NCI-H187 treated with DMSO at 0.1 percent for 48 hours (cell line): ENCODE data around the gene DAB2.

Experiments used
- DNase-seq: peaks from one replicate; lab custom pipeline; 2025; lab: John Stamatoyannopoulos, UW

DAB2 gene

DNA sequence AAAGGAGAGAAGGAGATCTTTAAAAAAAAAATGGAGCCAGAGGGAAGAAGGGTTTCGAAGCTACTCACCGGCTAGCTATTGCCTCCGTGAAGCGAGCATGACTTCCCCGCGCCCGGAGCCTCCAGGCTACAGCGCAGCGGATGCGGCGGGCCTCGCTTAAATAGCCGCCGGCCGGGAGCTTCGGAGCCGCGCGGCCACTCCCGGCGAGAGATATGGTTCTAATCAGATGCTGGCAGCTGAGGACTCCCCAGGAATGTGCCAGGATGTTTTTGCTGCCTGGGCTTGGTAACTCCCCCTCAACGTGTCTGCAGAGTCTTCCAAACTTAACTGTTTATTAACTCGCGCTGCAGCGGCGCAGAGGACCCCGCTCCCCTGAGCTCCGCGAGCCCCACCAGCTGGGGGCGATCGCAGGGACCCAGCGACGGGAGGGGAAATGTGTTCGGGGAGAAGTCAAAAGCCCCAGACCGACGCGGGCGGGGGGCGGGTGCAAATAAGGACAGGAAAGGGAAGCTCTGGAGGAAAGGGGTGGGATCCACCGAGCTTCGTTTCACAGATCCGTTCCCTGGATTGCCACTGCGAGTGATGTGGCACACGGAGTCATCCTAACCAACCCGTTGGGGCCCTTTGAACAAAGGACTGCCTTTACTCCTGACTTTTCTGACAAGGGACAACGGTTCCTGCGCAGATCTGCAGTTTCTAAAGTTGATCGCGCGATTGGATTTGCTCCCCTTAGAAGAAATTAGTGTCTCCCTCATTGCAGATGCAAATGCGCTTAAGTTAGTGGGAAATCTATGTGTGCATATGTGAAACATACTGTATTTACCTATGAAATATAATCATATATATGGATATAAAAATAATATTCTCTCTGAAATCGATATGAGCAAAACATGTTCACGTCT is at the start of gene DAB2:
Gene DAB2, minus strand, starts transcription at position 245 of the 902 bp plus-strand sequence. CDS start 30,660 bp downstream, outside the sequence.
- no peak for DNase-seq

DNA sequence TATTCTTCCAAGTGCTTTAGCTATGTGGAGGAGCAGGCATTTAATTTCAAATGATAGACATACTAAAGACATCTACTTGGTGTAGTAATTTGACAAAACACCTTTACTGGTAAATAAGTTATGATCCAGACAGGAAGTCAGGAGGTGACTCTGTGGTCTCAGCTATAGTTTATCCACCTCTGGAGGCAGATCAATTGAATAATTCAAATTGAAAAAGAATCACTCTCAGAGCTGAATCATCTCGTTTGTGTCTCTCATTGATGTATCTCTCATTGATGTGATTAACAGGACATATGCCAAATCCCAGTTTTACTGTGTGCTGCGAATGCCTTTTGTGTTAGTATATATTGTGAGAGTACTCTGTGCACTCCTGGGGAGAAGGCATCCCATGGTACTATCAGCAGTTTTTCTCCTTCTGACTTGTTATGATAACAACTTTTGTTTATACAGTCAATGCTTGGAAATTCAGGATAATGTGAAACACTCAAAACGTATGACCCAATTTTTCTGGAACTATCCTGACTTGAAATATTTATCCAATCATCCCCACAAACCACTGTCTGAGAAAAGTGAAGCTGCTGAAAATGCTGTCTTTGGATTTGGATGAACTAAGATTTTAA is 48.5 kb upstream of the DAB2 start:
- DNase-seq: no peak

DNA sequence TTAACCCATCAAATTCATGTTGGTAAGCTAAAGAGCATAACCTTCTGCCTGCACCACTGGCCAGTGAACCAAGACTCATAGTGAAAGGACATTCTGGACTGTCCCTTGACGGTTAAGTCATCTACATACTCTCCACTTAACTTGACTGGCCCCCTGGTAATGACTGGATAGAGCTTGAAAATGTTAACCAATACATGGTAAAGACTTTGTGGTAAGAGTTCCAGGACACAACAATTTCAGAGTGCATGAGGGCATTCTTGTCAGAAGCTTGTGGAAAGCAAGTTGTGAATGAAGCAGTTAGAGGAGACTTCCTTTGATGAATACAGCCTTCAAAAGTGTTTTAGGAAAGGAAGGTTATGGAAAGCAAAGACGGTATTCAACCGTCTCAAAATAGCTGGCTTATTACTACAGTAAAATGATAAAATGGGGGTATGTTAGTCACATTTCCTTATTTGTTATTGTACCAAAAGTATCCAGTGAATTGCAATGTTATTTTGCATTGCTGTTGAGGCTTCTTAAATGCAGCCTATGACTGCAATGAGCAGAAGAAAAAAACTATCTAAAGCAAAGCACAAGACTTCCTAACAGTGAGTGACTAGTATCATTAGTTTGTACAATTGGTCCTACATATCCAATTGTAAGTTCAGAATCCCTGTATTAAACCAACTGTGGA is 47.2 kb upstream of the DAB2 start:
- no peak for DNase-seq

DNA sequence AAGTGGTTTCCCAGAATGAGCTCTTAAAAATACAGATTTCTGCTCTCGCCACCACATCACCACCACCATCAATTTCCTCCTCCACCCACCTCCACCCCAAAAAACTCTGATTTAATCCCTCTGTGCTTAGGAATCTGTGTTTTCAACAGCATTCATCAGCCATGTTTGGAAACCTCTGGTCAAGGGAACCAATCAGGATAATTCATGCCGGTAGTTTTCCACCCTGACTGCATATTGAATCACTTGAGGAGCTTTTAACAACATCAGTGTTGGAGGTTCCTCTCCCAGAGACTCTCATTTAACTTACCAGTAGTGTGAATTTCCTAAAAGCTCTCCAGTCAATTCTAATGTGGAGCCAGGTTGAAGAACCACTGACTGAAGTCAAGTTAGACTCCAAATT is 46.0 kb upstream of the DAB2 start:
- no peak for DNase-seq

DNA sequence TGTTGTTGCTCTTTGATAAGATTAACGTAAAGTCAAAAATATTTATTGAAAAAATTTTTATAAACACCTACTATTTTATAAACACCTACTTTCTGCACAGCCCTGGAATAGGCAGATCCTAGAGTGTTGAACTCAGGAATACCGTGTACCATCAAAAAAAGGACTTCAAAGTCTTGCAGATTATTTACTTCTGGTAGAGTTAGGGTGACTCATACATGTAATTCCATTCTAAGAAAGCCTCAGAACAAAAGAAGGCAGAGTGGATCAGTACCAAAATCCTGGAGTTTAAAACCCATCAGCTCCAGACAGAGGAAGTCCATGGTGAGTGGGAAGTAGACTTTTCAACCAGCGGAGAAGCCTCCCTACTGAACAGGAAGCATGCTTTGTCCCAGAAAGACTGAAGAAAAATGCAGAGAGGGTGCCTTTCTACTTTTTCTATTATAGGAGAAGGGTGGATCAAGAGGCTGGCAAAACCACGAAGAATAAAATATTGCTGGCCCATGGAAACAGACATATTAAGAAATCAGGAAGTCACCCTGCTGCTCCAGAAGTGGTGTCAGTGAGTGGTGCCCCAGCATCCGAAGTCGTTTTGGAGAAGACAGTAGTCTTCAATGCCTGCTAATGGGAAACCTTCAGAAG is 45.1 kb upstream of the DAB2 start:
- DNase-seq: no peak

DNA sequence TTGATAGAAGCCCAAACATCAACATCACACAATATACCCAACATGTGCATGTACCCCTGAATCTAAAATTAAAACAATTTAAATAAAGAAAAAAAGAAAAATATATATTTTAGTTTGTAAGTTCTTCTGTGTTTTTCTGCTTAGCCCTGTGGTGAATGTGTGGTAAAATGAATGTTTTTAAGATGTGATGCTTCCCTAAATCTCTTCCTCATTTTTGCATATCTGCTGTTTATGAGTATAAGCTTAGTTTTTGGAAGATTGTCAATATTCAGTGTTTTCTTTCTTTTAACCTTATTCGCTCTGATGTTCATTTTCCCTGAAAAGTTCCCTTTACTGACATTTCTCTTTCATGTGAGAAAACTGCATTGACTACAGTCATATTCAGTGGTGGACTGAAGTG is 44.4 kb upstream of the DAB2 start:
- DNase-seq: no peak

DNA sequence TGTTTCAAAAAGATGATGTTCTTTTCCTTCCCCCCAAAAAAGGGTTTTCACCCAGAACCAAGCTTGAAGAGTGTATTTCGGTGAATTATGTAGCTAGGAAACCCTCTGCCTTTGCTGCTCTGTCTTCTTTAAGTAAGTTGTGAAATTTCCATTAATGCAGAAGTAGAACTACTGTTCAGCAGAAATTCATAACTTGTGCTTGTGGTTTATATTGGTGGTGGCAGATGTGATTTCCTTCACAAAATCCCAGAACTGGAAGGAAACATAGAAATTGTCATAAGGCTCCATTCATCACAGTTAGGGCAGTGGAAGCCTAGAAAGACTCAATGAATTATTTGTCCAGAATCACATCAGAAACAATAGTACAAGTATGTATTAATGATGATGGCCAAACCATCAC is 42.1 kb upstream of the DAB2 start:
- DNase-seq: no peak

DNA sequence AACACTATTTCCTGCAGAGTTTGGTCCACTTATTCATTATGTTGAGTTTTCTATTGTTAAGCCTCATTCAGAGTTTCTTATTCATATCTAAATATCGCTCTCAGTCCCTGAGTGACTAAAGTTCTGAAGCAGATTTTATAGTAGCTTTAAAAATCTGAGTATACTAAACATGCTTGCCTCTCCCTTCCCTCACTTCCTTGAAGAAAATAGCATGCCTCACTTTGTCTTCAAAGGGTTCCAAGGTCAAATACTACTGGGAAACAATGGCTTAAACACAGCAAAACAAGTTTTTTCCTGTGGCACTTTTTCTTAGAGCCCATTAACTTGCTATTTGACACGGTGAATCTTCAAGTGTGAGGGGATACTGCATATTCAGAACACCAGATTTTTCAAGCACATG is 41.1 kb upstream of the DAB2 start:
- no peak for DNase-seq

DNA sequence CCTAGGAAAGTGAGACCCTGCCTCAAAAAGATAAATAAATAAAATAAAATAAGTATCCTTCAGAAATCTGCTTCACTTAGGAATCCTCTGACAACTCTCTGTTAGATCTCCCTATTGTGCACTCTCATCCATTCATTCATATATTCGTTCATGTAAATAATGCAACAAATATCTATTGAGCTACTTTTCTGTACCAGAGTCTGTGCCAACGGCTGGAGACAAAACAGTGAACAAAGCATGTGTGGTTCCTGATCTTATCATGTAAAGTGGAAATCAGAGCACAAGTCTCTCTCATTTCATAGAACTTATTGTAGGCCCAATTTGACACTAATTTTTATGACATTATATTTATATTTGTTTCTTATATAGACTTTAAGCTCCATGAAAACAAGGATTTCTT is 40.3 kb upstream of the DAB2 start:
- no peak for DNase-seq

DNA sequence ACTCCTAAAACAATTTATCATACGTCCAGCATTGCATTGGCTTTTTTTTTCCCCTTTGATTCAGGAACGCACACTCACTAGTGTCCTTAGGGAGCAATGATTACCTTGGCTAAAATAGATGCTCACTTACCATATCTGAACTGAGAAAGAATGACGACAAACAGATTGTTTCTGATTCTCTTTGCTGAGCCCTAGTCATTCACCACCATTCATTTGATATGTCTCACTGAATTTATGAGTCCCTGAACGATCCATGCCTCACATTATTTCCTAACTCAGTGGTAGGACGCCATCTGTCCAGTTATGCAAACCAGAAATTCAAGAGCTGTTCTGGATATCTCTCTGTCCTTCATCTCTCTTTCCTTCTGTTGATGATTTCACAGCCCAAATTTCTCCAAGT is 39.3 kb upstream of the DAB2 start:
- no peak for DNase-seq

DNA sequence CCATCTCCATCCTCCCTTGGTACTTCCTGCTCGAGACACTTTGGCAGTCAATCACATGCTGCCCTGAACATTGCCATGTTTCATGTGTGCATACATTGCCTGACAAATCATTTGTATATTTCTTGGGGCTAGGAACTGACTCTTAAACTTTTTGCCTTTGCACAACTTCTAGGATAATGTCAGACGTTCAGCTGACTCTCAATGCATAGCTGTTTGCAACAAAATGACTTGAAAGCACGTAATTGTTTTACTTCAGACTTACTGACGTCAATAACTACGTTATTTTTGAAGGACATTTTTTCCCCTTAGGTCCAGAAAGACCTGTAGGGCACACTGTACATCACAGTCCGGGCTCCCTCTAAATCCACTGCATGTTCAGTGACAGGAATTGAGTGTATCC is 37.4 kb upstream of the DAB2 start:
- DNase-seq: no peak

DNA sequence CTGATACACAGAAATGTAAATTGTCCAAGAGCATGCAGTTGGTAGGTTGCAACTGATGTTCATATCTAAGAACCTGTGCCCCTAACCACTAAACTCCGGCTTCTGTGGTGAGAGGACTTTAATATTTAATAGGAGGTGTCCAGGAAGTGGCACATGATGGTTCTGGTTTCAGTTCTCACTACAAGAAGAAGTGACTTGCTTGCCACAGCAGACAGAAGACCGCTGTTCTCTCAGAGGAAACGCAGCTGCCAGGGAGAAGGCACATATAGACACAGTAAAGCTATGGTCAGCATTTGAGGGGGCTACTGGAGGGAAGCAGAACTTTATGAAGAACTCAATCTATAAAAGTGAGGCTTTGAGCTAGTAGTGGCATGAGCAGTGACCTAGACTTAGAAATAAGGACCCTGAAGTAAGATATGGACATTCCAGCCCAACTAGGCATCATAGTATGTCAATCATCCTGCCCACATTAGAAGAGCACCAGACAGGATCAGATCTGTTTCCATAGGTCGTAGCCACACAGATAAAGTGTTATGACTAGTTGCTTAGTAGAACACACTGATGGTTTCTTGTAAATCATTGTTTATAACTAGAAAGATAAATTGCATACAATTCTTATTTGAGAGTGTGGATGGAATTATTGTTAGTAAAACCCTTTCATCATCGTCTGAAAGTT is 36.4 kb upstream of the DAB2 start:
- DNase-seq: no peak

DNA sequence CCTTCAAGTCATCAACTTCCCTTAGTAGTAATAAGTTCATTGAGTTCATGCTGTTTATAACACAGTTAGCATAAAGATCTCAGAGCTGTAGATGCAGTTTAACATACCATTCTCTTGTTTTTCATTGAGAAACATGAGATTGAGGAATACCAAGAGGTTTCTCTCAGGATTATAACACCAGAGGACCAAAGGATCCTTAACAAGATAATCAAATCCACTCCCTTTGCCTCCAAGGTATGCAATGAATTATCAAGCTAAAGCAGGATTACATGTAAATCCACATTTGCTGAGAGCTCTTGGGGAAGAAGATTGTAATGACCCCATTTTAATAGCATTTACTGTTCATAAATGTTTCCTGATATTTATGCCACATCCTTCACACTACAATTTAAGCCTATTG is 35.1 kb upstream of the DAB2 start:
- no peak for DNase-seq

DNA sequence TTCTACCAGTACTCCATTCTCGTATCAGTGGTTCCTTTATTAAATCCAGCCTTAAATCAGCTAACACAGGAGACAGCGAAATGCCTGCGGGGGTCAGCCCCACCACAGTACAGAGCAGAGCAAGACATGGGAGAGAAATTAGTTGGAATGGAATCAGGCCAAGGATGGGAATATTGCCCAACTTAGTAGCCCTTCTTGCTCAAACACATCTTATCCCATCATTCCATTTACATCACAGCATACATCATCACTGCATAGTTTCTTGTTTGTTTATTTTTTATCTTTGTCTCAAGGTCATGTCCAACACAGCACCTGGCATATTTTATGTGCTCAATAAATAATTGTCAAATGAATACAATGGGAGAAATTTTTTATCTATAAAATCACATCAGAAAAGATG is 34.3 kb upstream of the DAB2 start:
- DNase-seq: no peak

DNA sequence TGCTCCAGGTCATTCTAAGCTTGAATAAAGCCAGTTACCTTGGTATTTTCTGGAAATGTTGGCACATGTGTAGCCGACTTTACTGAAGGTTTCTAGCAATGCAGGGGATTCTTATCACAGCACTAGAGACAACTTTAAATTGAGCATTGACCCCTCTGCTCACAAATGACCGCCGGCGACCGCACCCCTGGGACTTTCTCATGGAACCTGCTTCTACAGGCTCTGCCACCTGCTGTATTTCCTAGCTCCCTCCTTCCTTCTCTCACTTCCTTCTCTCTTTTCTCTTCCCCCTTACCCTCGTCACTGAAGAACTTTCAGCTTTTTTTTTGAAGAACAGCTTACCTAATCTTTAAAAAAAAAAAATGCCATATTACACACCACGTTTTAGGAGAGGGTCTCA is 30.9 kb upstream of the DAB2 start:
- DNase-seq: no peak

DNA sequence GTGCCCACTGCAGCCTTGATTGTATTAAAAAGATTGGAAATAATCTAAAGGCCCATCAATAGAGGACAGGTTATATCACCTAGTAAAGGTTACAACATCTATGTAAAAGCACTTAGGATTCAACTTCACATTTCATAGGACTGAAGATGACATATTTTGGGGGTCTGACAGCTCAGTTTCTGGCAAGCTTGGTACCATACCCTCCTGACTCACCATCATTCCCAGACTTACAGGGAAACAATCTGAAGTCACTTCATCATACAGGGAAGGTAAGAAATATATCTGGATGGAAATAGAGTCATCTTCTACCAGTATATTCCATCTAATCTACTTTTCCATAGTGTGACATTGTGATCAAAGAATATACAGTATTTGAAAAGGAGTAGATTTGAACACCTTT is 28.8 kb upstream of the DAB2 start:
- no peak for DNase-seq

DNA sequence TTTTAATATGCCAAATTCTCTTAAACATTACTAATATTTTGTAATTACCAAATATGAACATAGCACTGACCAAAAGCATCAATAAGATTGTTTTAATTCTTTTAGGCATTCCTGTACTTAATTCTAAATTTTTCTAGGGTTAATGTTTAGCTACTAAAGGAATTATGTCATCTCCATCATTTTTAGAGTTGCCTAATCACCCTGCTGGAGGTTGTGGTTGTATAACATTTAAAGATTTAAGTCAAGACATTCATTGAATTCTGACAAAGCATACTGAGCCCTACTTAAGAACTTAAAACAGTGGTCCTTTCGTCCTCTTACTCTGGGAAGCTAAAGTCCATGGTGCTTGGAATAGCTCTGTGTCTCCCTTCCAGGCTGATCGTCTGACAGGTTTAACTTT is 28.1 kb upstream of the DAB2 start:
- DNase-seq: no peak

DNA sequence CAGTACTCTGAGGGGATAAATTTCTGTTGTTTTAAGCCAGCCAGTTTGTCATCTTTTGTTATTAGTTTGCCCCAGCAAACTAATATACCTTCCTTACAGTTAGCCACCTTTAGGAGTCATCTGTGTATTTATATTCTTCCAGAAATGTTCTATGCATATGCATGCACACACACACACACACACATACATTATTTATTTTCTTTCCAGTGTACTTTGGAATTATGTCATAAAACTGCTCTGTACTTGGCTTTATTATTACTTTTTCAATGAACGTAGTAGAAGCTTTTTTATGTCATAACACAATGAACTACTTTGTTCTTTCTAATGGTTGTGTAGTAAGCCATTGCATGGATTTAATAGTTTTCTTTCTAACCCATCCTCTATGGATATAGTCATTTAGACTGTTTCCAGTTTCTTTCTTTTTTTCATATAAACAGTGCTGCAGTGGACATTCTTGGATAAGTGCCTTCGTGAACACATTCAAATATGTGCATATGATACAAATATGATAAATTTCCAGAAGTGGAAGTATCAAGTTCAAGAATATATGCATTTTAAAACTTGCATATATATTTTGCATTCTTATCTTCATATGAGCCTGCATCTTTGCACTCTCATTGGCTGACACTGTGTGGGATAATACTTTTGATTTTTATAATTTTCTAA is 26.6 kb upstream of the DAB2 start:
- DNase-seq: no peak

DNA sequence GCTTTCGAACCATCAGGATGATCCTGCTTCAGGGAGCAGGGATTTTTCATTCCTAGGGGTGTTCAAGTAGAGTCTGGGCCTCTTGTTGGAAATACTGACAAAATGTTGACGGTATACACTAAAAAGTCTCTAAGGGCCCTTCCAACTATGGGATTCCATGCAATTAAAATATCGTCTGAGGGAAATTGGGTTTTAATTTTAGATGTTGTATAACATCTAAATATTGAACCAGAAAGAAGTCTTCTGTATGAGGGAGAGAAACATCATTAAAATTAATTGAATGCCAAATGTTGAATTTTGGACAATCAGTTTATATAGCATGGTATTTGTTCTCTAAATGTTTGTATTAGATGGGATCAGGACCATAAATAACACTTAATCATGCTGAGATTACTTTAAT is 25.7 kb upstream of the DAB2 start:
- DNase-seq: no peak

DNA sequence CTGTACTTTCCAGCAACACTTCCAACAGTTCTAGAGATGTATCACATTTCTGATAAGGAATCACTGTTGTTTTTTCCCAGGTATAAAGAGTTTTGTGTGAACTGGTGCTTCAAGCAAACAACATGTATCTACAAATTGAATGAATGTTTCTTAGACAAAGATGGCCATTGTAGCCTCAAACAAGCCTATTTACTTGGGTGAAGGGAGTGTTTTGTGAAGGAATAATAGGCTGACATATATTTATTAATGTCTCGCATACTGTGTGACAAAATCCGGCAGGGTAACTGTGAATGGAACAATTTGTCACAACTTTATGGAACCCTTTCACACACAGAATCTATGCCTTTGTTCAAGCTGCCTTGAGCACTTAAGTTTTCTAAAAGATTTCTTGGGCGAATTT is 24.8 kb upstream of the DAB2 start:
- DNase-seq: no peak

DNA sequence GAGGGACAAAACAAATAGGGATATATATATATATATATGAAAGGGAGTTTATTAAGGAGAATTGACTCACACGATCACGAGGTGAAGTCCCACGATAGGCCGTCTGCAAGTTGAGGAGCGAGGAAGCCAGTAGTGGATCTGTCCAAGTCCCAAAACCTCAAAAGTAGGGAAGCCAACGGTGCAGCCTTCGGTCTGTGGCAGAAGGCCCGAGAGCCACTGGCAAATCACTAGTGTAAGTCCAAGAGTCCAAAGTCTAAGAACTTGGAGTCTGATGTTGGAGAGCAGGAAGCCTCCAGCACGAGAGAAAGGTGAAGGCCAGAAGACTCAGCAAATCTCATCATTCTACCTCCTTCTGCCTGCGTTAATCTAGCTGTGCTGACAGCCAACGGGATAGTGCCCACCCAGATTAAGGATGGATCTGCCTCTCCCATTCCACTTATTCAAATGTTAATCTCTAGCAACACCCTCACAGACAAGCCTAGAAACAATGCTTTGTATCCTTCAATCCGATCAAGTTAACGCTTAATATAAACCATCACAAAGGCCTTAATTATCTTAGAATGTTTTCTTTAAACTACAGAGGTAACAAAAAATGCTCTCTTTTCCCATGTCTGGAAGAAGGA is 23.8 kb upstream of the DAB2 start:
- DNase-seq: no peak
